GM18858 (cell line): ENCODE data around the gene LIMK2.
"Not testable (repeated sequence)": the region's sequence is repeated elsewhere in the genome, so short reads cannot be mapped to it uniquely, and the experiment has no call there.

Experiments
- ATAC-seq: cut with Tn5 transposase; IDR thresholded peaks from one replicate; pipeline ENCODE4 v1.9.1; 2021; ENCODE audit not compliant: unreplicated experiment

Gene LIMK2

GRCh38 chr22:31211862-31212730, at the start of gene LIMK2:
LIMK2 (plus strand) TSS chr22:31212298; CDS start chr22:31212409, 111 bp downstream.
- peak; percentile 60 for ATAC-seq

- ATAC-seq, result no peak
Observed at GRCh38 chr22:31170971-31171370, 41.1 kb upstream of the LIMK2 start.

DNA sequence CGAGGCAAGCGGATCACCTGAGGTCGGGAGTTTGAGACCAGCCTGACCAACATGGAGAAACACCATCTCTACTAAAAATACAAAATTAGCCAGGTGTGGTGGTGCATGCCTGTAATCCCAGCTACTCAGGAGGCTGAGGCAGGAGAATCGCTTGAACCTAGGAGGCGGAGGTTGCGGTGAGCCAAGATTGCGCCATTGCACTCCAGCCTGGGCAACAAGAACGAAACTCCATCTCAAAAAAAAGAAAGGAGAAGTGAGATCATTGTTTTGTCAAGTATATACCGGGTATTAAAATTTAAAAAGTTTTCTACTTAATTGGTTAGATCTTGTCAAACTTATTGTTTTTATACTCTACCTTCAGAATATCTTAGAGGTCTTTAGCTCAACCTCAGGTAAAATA, 40.4 kb upstream of the LIMK2 start:
- not testable (repeated sequence) for ATAC-seq

DNA sequence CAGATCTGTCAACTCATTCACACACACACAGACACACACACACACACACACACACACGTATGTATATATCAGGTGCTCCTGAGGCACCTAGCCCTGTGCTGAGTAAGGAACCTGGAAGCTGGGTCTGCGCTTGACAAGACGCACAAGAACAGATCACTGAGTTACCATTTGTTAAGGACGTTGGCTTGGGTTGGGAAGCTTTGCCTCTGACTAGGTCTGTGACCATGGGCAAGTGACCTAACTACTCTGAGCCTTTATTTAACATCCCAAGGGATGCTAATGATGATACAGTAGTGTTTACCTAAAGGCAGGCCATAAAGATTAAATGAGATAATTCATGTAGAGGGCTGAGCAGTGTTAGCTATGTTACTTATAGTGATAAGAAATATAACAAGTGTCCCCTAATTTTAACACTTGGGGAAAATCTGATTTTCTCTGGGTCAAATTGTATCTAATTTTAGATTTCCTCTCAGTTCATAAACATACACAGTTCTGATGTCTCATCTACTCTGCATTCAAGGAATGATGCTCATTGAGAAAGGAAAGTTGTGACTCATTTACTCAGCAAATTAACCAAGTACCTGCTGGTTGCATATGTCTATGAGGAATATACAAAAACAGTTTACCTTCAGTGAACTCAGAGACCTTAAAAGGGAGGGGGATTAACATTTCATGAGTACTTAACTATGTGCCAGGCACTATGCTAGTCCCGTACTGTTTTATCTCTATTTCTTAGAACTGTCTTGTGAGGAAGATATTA, 38.5 kb upstream of the LIMK2 start:
- no peak for ATAC-seq

DNA sequence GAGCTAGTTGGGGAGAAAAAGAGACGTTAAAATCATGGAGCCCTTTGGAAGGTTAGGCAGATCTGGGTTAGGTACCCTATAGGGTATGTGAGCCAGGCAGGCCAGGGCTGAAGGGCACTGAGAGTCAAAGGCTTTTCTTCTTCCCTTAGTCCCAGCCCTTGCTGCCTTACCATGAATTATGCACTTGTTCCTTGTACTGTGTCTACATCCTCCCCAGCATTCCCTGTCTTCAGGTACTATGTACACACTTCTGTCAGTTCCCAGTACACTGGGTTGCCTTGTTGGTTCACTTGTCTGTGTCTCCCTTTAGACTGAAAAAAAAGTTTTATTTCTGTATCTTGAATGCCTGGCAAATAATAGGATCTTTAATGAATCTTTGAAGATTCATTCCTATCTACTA, 35.2 kb upstream of the LIMK2 start:
- ATAC-seq, result no peak

GRCh38 chr22:31177420-31178162, 34.5 kb upstream of the LIMK2 start:
- ATAC-seq, result no peak

GRCh38 chr22:31178859-31179258, 33.2 kb upstream of the LIMK2 start:
- no peak for ATAC-seq

DNA sequence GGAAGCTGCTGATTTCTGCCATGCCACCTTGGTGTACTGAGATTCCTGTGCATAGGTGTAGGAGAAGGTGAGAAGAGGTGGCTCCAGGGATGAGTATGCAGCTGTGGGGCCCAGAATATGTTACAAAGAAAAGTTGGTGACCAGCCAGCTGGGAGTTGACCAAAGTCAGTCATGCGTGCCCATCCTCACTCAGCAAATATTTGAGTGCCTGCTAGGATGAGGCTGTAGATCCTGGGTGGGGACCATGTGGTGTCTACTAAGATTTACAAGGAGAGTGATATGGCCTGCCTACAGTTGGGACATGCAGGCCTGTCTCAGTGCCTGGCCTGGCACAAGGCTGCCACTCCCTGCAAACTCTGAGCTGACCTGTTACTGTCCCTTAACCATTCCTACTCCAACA, 32.8 kb upstream of the LIMK2 start:
- ATAC-seq, result no peak

GRCh38 chr22:31184015-31184414, 28.1 kb upstream of the LIMK2 start:
- ATAC-seq, result no peak

GRCh38 chr22:31185056-31185455, 27.0 kb upstream of the LIMK2 start:
- ATAC-seq, result no peak

GRCh38 chr22:31187627-31188026, 24.5 kb upstream of the LIMK2 start:
- no peak for ATAC-seq

- ATAC-seq, result no peak
Observed at GRCh38 chr22:31192513-31192912, 19.6 kb upstream of the LIMK2 start.

DNA sequence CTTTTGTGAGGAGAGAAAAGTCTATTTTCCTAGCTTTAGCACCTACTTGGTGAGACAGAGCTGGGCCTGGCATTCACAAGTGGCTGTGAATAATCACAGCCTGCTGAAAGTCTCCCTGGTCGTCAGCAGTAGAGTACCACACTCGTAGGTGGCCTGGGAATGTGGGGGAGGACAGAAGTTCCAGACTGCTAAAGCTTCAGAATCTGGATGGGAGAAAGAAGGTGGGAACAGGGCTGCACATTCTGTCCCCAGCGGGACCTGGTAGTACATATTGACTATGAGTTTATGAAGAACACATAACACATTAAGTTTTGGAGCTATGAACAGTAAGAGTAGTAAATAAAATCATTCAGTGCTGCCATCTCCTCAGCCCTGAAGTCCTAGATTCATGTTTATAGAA, 19.0 kb upstream of the LIMK2 start:
- ATAC-seq, result no peak

DNA sequence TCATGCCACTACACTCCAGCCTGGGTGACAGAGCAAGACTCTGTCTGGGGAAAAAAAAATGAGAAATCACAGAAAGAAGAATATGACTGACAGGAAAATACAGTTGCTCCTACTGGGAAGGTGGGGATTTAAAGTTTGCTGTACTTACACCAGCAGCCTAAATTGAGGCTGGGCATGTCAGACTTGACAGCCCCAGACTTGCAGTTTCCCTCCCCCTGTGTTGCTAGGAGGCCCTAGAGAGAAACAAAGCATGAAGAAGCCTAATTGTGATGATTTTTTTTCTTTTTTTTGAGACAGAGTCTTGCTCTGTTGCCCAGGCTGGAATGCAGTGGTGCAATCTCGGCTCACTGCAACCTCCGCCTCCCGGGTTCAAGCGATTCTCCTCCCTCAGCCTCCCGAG, 17.4 kb upstream of the LIMK2 start:
- not testable (repeated sequence) for ATAC-seq

DNA sequence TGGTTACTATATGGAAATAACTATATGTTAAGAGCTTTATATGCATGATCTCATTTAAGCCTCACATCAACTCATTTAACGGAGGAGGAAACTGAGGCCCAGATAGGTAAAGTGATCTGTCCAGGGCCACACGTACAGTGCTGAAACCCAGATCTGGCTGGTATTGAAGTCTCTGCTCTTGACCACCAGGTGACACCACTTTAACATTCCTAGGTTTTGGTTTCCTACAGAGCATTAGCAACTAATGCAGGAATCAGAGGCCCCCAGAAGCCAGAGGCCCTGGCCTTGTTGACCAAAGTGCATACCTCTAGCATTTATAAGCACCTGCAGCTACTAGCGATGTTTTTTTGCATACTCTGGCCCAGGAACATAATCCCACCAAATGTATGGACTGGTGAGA, 12.9 kb upstream of the LIMK2 start:
- no peak for ATAC-seq

DNA sequence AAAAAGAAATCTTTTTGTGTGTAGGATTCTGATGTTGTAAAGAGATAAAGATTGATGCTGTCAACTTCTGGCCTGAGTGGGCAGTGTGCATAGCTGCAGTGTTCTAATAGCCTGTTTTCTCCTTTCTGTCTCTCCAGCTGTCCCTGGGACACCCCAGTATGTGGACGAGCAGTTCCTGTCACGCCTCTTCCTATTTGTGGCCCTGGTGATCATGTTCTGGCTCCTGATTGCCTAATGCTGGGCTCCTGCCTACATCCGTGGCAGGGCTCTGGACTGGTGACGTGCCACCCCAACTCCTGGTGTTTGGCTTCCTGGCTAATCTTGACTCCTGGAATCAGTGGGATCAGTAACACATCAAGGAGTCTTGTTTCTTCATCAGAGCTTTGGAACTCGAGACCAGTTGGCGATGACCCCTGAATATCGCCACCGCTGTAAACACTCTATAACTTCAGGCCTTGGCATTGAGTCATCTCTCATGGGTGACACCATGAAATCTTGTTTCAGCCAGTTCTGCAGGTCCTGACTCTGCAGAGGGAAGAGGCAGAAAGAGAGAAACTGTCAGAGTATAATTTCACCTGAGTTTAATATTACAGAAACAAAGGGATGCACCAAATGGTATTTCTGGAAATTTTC, 7.6 kb upstream of the LIMK2 start:
- not testable (repeated sequence) for ATAC-seq

DNA sequence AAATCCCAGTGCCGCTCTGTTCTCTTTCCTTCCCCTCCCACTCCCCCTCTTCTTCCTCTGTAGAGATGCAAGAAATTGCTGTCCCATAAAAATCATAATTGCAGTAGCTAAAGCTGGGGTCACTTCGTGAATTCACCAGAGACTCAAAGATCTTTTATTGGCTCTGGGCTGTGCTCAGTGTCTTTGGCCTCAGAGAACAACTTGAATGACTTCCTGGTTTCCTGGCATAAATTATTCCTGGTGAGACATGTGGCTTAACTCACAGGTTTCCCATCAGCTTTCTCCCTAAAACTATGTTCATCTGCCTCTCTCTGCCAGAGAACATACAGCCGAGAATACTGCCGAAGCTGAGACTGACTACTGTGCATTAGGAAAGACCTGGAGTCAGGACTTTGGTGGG, 7.0 kb upstream of the LIMK2 start:
- ATAC-seq, result not testable (repeated sequence)

- not testable (repeated sequence) for ATAC-seq
Observed at GRCh38 chr22:31206460-31206859, 5.6 kb upstream of the LIMK2 start.

- ATAC-seq, result no peak
Observed at GRCh38 chr22:31206896-31207687, 5.0 kb upstream of the LIMK2 start.
